ENCODE results near the gene SFT2D3.
A peak's percentile ranks its signal among the peaks of the same experiment; 100 is the strongest.

SFT2D3 gene

GRCh38 chr2:127664895-127665225 is 36.4 kb upstream of the SFT2D3 start:
- DNase-seq (ENCODE audit: low read depth) = no peak
- TF ChIP-seq CTCF (IDR thresholded peaks at IDR 0.05; ENCODE audit: insufficient read depth, low read depth, low read length, missing control alignments) = no peak

GRCh38 chr2:127665267-127665893 is 35.9 kb upstream of the SFT2D3 start:
- TF ChIP-seq CTCF (IDR thresholded peaks at IDR 0.05; ENCODE audit: insufficient read depth, low read depth, low read length, missing control alignments) = no peak
- peak; percentile 34 for DNase-seq (ENCODE audit: low read depth)
- H3K4me3 ChIP-seq (ENCODE audit: low read length) = no peak overlapping the region

More at GRCh38 chr2:127664895-127665225, 36.4 kb upstream of the SFT2D3 start:
- no peak overlapping the region for H3K4me3 ChIP-seq (ENCODE audit: low read length)

GRCh38 chr2:127669056-127669455 is 32.2 kb upstream of the SFT2D3 start:
- DNase-seq (ENCODE audit: low read depth) = no peak
- TF ChIP-seq CTCF (IDR thresholded peaks at IDR 0.05; ENCODE audit: insufficient read depth, low read depth, low read length, missing control alignments) = no peak
- no peak overlapping the region for H3K4me3 ChIP-seq (ENCODE audit: low read length)

DNA sequence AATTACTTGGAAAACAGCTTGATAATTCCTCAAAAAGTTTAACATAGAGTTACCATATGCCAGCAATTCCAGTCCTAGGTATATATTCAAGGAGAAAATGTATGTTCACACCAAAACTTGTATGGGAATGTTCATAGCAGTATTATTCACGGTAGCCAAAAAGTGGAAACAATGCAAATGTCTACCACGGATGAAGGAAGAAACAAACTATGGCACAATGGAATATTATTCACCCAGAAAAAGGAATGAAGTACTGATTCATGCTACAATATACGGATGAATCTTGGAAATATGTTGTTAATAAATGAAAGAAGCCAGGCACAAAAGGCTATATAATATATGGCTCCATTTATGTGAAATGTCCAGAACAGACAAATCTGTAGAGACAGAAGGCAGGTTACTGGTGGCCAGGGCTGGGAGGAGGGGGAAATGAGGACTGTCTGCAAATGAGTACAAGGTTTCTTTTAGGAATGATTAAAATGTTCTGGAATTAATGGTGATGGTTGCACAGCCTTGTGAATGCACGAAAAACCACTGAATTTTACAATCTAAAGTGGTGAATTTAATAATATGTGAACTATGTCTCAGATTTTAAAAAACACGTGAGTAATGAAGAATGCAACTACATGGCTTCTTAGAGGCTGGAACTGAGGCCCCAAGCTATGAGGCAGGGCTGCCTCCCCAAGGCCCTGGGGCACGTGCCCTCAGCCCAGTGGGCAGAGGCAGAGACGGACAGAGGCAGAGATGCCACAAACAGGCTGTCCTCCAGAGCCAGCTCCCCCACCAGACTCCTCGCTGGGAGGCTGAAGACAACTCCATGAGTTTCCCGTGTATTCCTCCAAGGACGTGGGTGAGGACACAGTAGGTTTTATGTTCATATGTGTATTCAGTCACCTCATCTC is 31.0 kb upstream of the SFT2D3 start:
- TF ChIP-seq CTCF (IDR thresholded peaks at IDR 0.05; ENCODE audit: insufficient read depth, low read depth, low read length, missing control alignments) = no peak
- no peak overlapping the region for H3K4me3 ChIP-seq (ENCODE audit: low read length)
- DNase-seq (ENCODE audit: low read depth) = no peak

GRCh38 chr2:127670957-127671290 is 30.4 kb upstream of the SFT2D3 start:
- no peak for TF ChIP-seq CTCF (IDR thresholded peaks at IDR 0.05; ENCODE audit: insufficient read depth, low read depth, low read length, missing control alignments)
- no peak for DNase-seq (ENCODE audit: low read depth)
- H3K4me3 ChIP-seq (ENCODE audit: low read length) = no peak overlapping the region

DNA sequence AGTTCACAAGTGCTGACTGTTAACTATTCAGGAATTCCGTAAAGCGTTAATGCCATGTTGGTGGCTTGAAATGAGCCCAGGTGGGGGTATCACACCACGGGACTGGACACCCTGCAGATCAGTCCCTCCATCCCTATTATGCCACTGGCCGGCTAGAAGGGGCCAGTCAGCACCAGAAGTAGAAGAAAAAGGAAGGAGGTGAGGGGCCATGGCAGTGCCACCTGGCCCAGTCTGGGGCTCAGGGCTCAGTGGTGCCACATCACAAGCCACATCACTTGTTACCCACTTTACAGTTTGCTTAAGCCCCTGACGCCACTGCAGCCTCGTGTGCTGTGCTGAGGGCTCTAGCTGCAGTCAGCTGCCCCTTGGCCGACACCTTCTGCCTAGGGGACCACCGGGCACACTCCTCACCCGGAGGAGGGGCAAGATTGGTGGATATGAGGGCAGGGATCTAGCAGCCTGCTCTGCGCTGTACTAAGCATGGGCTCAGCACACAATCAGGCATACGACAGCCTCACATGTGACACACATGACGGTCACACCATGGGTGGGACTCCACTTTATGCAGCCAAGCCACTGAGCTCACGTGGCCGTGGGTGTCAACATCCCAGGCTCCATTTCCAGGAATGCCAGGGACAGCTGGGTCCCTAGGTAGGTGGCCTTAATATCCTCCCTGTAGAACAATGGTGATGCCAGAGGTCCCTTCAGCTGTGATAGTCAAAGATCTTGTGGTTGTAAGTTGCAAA is 29.6 kb upstream of the SFT2D3 start:
- DNase-seq (ENCODE audit: low read depth) = no peak
- H3K4me3 ChIP-seq (ENCODE audit: low read length) = no peak overlapping the region
- TF ChIP-seq CTCF (IDR thresholded peaks at IDR 0.05; ENCODE audit: insufficient read depth, low read depth, low read length, missing control alignments) = no peak
